ENCODE data around the gene LBH.

The LBH gene

GRCh38 chr2:30217644-30218337 is 13.5 kb upstream of the LBH start:
- no peak for DNase-seq

- DNase-seq, result no peak
Measured at GRCh38 chr2:30218338-30218713, 13.0 kb upstream of the LBH start.

- no peak for DNase-seq
Measured at GRCh38 chr2:30218814-30219213, 12.5 kb upstream of the LBH start.

- DNase-seq, result no peak
Measured at GRCh38 chr2:30219886-30220875, 11.2 kb upstream of the LBH start.

- no peak for DNase-seq
Measured at GRCh38 chr2:30221531-30221930, 9.8 kb upstream of the LBH start.

- no peak for DNase-seq
Measured at GRCh38 chr2:30222031-30222430, 9.3 kb upstream of the LBH start.

GRCh38 chr2:30222636-30223360 is 8.5 kb upstream of the LBH start:
- DNase-seq, result no peak

GRCh38 chr2:30223413-30223874 is 7.9 kb upstream of the LBH start:
- DNase-seq, result no peak

- DNase-seq, result no peak
Measured at GRCh38 chr2:30224151-30224550, 7.2 kb upstream of the LBH start.

GRCh38 chr2:30225131-30225762 is 6.1 kb upstream of the LBH start:
- DNase-seq, result no peak

GRCh38 chr2:30226144-30227032 is 4.9 kb upstream of the LBH start:
- no peak for DNase-seq

GRCh38 chr2:30229596-30229995 is 1.7 kb upstream of the LBH start:
- DNase-seq, result no peak

- peak in 1 of 2 experiments; percentile 29 for DNase-seq
Measured at GRCh38 chr2:30230497-30231211, 680 bp upstream of the LBH start.

GRCh38 chr2:30231996-30232800 is 864 bp downstream of the LBH start:
- peak; percentile 49 to 56 for DNase-seq

- DNase-seq, result no peak
Measured at GRCh38 chr2:30232801-30233130, 1.4 kb downstream of the LBH start.

GRCh38 chr2:30233271-30234009 is 2.1 kb downstream of the LBH start:
- no peak for DNase-seq

- peak in 1 of 2 experiments; percentile 36 for DNase-seq
Measured at GRCh38 chr2:30234180-30234971, 3.0 kb downstream of the LBH start.

GRCh38 chr2:30235008-30235655 is 3.8 kb downstream of the LBH start:
- DNase-seq, result peak; percentile 58 to 66

All from activated CD4-positive, alpha-beta T cell treated with anti-CD3 and anti-CD28 coated beads, Interleukin-2, amount 50 U/mL, for 4 hours (primary cell).